ENCODE measurements around the gene EFCAB8. TPM values are rescaled to one million over a fixed set of nuclear protein-coding genes. Genes with fewer than 3 reads are reported as not detected.

The EFCAB8 gene
- total and polyA plus RNA-seq, 9 donors = 0.08 to 0.20 TPM; not detected in 7

DNA sequence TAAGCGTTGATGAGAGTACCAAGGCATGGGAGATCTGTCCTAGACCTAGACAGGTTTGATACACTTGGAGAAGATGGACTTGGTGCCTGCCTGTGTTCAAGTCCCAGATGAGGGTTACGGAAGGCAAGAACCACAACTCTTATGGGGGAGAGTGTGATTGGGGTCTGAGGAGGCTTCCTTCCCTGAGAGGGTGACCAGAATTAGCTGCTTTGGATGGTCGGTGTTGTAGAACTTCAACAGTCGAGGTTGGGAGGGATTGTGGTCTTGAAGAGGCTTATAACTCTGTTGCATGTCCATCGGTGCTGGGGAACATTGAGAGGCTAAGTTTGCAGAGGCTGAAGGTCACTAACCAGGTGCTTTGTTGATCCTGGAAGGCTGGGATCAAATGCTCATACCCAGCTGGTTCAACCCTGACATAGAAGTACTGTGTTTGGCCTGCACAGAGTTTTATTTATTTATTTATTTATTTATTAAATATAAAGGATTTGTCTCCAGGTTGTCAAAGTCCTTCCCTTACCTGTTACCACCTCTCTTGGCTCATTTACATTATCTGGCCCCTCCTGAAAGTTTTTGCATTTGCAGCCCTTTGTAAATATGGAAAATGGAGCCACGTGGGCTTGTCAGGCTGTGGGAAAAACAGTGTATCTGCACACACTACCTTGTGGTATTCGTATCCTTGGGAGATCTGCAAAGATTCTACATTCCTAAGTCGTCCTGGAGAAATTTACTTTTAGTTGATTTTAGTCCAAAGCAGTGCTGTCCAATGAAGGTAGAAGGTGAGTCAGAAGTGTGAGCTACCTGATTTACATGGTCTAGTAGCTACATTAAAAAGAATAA lies 15.8 kb upstream of the EFCAB8 start:
- intact Hi-C loops (cut with DNase I) = no loop called here
- no peaks in the 10 kb centered on the region for H3K36me3 ChIP-seq
- TF ChIP-seq, protein P1, sequence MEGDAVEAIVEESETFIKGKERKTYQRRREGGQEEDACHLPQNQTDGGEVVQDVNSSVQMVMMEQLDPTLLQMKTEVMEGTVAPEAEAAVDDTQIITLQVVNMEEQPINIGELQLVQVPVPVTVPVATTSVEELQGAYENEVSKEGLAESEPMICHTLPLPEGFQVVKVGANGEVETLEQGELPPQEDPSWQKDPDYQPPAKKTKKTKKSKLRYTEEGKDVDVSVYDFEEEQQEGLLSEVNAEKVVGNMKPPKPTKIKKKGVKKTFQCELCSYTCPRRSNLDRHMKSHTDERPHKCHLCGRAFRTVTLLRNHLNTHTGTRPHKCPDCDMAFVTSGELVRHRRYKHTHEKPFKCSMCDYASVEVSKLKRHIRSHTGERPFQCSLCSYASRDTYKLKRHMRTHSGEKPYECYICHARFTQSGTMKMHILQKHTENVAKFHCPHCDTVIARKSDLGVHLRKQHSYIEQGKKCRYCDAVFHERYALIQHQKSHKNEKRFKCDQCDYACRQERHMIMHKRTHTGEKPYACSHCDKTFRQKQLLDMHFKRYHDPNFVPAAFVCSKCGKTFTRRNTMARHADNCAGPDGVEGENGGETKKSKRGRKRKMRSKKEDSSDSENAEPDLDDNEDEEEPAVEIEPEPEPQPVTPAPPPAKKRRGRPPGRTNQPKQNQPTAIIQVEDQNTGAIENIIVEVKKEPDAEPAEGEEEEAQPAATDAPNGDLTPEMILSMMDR (IDR thresholded peaks at IDR 0.05) = no peak
- no peak for TF ChIP-seq POLR2A (IDR thresholded peaks at IDR 0.05)
- 87 to 90% (median 88%) methylated on average over 8 of the region's 8 CpGs for WGBS, 3 donors
- no peak overlapping the region for H3K4me3 ChIP-seq
- no peaks in the 10 kb centered on the region for H3K9me3 ChIP-seq
- no peaks in the 10 kb centered on the region for H3K4me1 ChIP-seq (ENCODE audit: insufficient read depth)
- DNase-seq = no peak
- H3K27ac ChIP-seq = no peak overlapping the region
- no peaks in the 10 kb centered on the region for H3K27me3 ChIP-seq

DNA sequence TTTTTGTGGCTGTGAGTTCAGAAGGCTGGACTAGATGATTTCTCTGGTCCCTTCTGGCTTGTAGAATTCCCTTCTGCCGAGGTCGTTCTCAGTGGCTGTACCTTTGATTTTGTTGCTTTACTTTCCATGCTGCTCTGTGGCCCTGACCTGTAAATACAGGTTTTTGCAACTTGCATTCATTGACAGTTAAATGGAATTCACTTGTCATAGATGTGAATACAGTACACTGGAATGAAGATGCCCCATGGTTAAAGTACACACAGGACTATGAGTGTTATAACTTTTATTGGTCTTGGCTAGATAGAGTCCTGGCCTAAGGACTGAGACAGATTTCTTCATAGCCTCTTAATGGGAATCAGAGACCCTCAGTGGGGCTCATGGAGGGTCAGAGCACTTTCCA lies 12.9 kb upstream of the EFCAB8 start:
- intact Hi-C loops (cut with DNase I) = no loop called here
- TF ChIP-seq, protein P1 (IDR thresholded peaks at IDR 0.05) = no peak
- TF ChIP-seq EP300 (IDR thresholded peaks at IDR 0.05) = no peak
- TF ChIP-seq POLR2A (IDR thresholded peaks at IDR 0.05) = no peak
- WGBS, 3 donors = 88 to 89% (median 88%) methylated on average over 2 of the region's 2 CpGs
- H3K4me1 ChIP-seq (ENCODE audit: insufficient read depth) = no peaks in the 10 kb centered on the region
- no peaks in the 10 kb centered on the region for H3K27me3 ChIP-seq
- no peaks in the 10 kb centered on the region for H3K9me3 ChIP-seq
- no peak overlapping the region for H3K4me3 ChIP-seq
- no peaks in the 10 kb centered on the region for H3K36me3 ChIP-seq
- DNase-seq = no peak
- H3K27ac ChIP-seq = no peak overlapping the region

DNA sequence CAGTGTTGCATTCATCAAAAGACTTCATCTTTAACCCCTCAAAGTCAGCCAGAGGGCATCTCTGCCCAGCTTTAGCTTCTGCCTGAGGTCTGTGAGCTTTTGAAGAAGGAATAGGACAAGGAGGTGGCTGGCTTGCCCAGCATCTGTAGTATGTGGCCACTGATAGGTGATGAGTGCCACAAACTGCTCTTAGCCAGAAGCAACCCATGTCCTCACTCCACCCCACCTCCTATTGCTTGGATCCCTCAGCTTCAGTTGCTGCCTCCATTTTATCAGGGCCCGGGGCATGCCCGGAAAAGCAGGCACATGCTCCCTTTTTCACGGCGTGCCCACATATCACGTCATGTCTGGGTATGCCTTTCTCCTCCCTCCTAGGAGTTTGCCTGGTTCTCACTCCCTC lies 11.9 kb upstream of the EFCAB8 start:
- TF ChIP-seq EP300 (IDR thresholded peaks at IDR 0.05) (no peak), POLR2A (IDR thresholded peaks at IDR 0.05) (no peak)
- TF ChIP-seq, protein P1 (IDR thresholded peaks at IDR 0.05) = no peak
- H3K9me3 ChIP-seq = no peaks in the 10 kb centered on the region
- WGBS, 3 donors = 94 to 97% (median 97%) methylated on average over 5 of the region's 5 CpGs
- intact Hi-C loops (cut with DNase I) = no loop called here
- no peak overlapping the region for H3K27ac ChIP-seq
- DNase-seq = no peak
- no peaks in the 10 kb centered on the region for H3K36me3 ChIP-seq
- H3K4me1 ChIP-seq (ENCODE audit: insufficient read depth) = no peaks in the 10 kb centered on the region
- H3K27me3 ChIP-seq = no peaks in the 10 kb centered on the region
- H3K4me3 ChIP-seq = no peak overlapping the region

DNA sequence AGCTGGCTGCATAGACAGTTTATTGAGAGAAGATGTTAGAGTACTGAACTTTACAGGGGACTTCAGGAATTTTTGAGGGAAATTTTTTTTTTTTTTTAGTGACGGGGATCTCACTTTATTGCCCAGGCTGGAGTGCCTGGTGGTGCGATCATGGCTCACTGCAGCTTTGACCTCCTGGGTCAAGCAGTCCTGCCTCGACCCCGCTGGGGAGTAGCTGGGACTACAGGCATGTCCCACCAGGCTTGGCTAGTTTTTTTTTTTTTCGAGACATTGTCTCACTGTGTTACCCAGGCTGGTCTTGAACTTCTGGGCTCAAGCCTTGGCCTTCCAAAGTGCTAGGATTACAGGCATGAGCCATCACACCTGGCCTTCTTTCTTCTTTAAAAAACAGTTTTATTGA lies 10.8 kb upstream of the EFCAB8 start:
- no peaks in the 10 kb centered on the region for H3K36me3 ChIP-seq
- H3K9me3 ChIP-seq = no peaks in the 10 kb centered on the region
- no peaks in the 10 kb centered on the region for H3K27me3 ChIP-seq
- 85 to 90% (median 86%) methylated on average over 5 of the region's 5 CpGs for WGBS, 3 donors
- H3K4me1 ChIP-seq (ENCODE audit: insufficient read depth) = no peaks in the 10 kb centered on the region
- TF ChIP-seq POLR2A (IDR thresholded peaks at IDR 0.05) (no peak), EP300 (IDR thresholded peaks at IDR 0.05) (no peak)
- TF ChIP-seq, protein P1 (IDR thresholded peaks at IDR 0.05) = no peak
- intact Hi-C loops (cut with DNase I) = no loop called here
- H3K27ac ChIP-seq = no peak overlapping the region
- H3K4me3 ChIP-seq = no peak overlapping the region
- DNase-seq = no peak

Data from ovary (tissue), 9 donors.